Measurements from ENCODE around the gene WBP1L.
"Not testable (repeated sequence)": the region's sequence is repeated elsewhere in the genome, so short reads cannot be mapped to it uniquely, and the experiment has no call there.

The WBP1L gene

GRCh38 chr10:102814453-102814871 is 70.7 kb downstream of the WBP1L start:
- TF ChIP-seq CTCF (IDR thresholded peaks at IDR 0.05; ENCODE audit: low read depth, low read length, missing control alignments) = no peak
- peaks cover 31% of the 10 kb centered on the region for H3K36me3 ChIP-seq (replicated peaks)
- no peak overlapping the region for H3K4me3 ChIP-seq (ENCODE audit: low read depth, low read length)
- peak; percentile 68 for DNase-seq
- in situ Hi-C loops (cut with HindIII; ENCODE audit: low pct_ligation_motif_present, low sequenced_read_pairs) = no loop called here
- no peaks in the 10 kb centered on the region for H3K27me3 ChIP-seq (replicated peaks)
- H3K27ac ChIP-seq = peak overlapping the region; percentile 96

- no peaks in the 10 kb centered on the region for H3K27me3 ChIP-seq (replicated peaks)
- no peak for TF ChIP-seq CTCF (IDR thresholded peaks at IDR 0.05; ENCODE audit: low read depth, low read length, missing control alignments)
- in situ Hi-C loops (cut with HindIII; ENCODE audit: low pct_ligation_motif_present, low sequenced_read_pairs) = no loop called here
- no peak overlapping the region for H3K4me3 ChIP-seq (ENCODE audit: low read depth, low read length)
- H3K27ac ChIP-seq = peak overlapping the region; percentile 96
- peak; percentile 76 for DNase-seq
- H3K36me3 ChIP-seq (replicated peaks) = peaks cover 25% of the 10 kb centered on the region
Observed at GRCh38 chr10:102814873-102815661, 71.3 kb downstream of the WBP1L start.

GRCh38 chr10:102815790-102816549 is 72.2 kb downstream of the WBP1L start:
- no peak for TF ChIP-seq CTCF (IDR thresholded peaks at IDR 0.05; ENCODE audit: low read depth, low read length, missing control alignments)
- H3K27ac ChIP-seq = peak overlapping the region; percentile 96
- DNase-seq = peak; percentile 94

GRCh38 chr10:102817175-102817574 is 73.4 kb downstream of the WBP1L start:
- no peak overlapping the region for H3K27ac ChIP-seq
- H3K4me3 ChIP-seq (ENCODE audit: low read depth, low read length) = no peak overlapping the region
- TF ChIP-seq CTCF (IDR thresholded peaks at IDR 0.05; ENCODE audit: low read depth, low read length, missing control alignments) = no peak
- H3K36me3 ChIP-seq (replicated peaks) = peaks cover 20% of the 10 kb centered on the region
- H3K27me3 ChIP-seq (replicated peaks) = no peaks in the 10 kb centered on the region
- DNase-seq = no peak
- in situ Hi-C loops (cut with HindIII; ENCODE audit: low pct_ligation_motif_present, low sequenced_read_pairs) = no loop called here

More at GRCh38 chr10:102815790-102816549, 72.2 kb downstream of the WBP1L start:
- Histone ChIP-seq H3K27me3 (replicated peaks) (no peaks in the 10 kb centered on the region), H3K36me3 (replicated peaks) (peaks cover 24% of the 10 kb centered on the region), H3K4me3 (ENCODE audit: low read depth, low read length) (no peak overlapping the region)
- in situ Hi-C loops (cut with HindIII; ENCODE audit: low pct_ligation_motif_present, low sequenced_read_pairs) = no loop called here

GRCh38 chr10:102819054-102819453 is 75.3 kb downstream of the WBP1L start:
- no peak for DNase-seq
- in situ Hi-C loops (cut with HindIII; ENCODE audit: low pct_ligation_motif_present, low sequenced_read_pairs) = no loop called here
- no peak for TF ChIP-seq CTCF (IDR thresholded peaks at IDR 0.05; ENCODE audit: low read depth, low read length, missing control alignments)
- no peak overlapping the region for H3K4me3 ChIP-seq (ENCODE audit: low read depth, low read length)
- H3K36me3 ChIP-seq (replicated peaks) = peaks cover under 1% of the 10 kb centered on the region
- no peaks in the 10 kb centered on the region for H3K27me3 ChIP-seq (replicated peaks)
- H3K27ac ChIP-seq = no peak overlapping the region

- H3K36me3 ChIP-seq (replicated peaks); H3K27me3 ChIP-seq (replicated peaks); in situ Hi-C loops (cut with HindIII; ENCODE audit: low pct_ligation_motif_present, low sequenced_read_pairs); H3K27ac ChIP-seq; DNase-seq; H3K4me3 ChIP-seq (ENCODE audit: low read depth, low read length): not testable (repeated sequence)
Observed at GRCh38 chr10:102820008-102820407, 76.3 kb downstream of the WBP1L start.

Measured in brain microvascular endothelial cell (primary cell).